Measurements from ENCODE around the gene PLA2G15. TPM values are rescaled to one million over a fixed set of nuclear protein-coding genes. Genes with fewer than 3 reads are reported as not detected.

Gene PLA2G15
- total and polyA plus RNA-seq, 2 of the 13 experiments (the other 11 are each of a cell fraction or from before 2014, with no cell fraction given), result 14.4 to 23.7 TPM

DNA sequence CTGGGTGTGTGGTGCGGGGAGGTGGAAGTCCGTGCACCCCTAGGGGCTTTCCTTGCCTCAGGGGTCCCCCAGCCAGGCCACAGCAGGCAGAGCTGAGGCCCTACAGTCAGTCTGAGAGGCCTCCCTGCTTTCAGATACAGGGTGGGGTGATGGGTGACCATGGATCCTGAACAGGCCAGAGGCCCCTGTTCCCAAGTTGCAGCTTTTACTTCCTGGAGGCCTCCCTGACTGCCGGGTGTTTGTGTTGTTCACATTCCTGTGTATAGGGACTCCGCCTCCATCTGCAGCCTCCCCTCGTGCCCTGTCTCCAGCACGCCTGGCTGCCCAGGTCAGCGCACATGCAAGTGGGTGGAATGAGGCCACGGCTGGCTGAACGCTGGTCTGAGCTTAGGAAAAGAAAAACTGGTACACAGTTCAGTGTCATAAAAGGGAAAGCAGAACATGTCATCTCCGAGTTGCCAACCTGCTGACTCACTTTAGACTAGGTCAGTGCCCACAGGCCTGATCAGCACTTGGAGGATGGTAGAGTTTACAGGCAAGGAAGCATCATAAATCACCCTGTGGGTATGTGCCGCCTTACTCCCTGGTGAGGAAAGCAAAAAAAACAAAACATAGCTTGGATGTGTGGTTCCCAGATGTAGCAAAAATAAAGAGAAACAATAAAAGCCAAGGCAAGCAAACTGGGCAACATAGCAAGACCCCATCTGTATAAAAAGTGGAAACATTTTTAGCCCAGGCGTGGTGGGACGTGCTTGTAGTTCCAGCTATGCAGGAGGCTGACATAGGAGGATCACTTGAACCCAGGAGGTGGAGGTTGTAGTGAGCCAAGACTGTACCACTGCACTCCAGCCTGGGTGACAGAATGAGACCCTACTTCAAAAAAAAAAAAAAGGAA, 13.0 kb downstream of the PLA2G15 start (continued):
- TF ChIP-seq, protein P1, sequence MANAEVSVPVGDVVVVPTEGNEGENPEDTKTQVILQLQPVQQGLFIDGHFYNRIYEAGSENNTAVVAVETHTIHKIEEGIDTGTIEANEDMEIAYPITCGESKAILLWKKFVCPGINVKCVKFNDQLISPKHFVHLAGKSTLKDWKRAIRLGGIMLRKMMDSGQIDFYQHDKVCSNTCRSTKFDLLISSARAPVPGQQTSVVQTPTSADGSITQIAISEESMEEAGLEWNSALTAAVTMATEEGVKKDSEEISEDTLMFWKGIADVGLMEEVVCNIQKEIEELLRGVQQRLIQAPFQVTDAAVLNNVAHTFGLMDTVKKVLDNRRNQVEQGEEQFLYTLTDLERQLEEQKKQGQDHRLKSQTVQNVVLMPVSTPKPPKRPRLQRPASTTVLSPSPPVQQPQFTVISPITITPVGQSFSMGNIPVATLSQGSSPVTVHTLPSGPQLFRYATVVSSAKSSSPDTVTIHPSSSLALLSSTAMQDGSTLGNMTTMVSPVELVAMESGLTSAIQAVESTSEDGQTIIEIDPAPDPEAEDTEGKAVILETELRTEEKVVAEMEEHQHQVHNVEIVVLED (CRISPR knock-in tag; IDR thresholded peaks at IDR 0.05; ENCODE audit: borderline replicate concordance), result peak; percentile 57
- peak; percentile 51; the same call in 1 of the 2 replicates for TF ChIP-seq ZSCAN25 (CRISPR knock-in tag; IDR thresholded peaks at IDR 0.05)
- TF ChIP-seq KDM5B (CRISPR knock-in tag; IDR thresholded peaks at IDR 0.05; ENCODE audit: borderline replicate concordance), result peak; percentile 71; the same call in 1 of the 2 replicates
- peak; percentile 97 for TF ChIP-seq ZBTB38 (CRISPR knock-in tag; IDR thresholded peaks at IDR 0.05)
- no peak for TF ChIP-seq ZNF816 (CRISPR knock-in tag; IDR thresholded peaks at IDR 0.05; ENCODE audit: borderline replicate concordance)
- TF ChIP-seq, protein P2, sequence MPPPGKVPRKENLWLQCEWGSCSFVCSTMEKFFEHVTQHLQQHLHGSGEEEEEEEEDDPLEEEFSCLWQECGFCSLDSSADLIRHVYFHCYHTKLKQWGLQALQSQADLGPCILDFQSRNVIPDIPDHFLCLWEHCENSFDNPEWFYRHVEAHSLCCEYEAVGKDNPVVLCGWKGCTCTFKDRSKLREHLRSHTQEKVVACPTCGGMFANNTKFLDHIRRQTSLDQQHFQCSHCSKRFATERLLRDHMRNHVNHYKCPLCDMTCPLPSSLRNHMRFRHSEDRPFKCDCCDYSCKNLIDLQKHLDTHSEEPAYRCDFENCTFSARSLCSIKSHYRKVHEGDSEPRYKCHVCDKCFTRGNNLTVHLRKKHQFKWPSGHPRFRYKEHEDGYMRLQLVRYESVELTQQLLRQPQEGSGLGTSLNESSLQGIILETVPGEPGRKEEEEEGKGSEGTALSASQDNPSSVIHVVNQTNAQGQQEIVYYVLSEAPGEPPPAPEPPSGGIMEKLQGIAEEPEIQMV (CRISPR knock-in tag; IDR thresholded peaks at IDR 0.05; ENCODE audit: low read depth), result peak; percentile 72; the same call in 1 of the 2 replicates
- TF ChIP-seq TP53 (CRISPR knock-in tag; conservative IDR thresholded peaks at IDR 0.05), result 0 out of 2 replicates have a peak, but pooled peaks have one; percentile 49
- TF ChIP-seq ZBTB44 (CRISPR knock-in tag; IDR thresholded peaks at IDR 0.05), result 0 out of 2 replicates have a peak, but pooled peaks have one; percentile 69
- TF ChIP-seq, protein P3, sequence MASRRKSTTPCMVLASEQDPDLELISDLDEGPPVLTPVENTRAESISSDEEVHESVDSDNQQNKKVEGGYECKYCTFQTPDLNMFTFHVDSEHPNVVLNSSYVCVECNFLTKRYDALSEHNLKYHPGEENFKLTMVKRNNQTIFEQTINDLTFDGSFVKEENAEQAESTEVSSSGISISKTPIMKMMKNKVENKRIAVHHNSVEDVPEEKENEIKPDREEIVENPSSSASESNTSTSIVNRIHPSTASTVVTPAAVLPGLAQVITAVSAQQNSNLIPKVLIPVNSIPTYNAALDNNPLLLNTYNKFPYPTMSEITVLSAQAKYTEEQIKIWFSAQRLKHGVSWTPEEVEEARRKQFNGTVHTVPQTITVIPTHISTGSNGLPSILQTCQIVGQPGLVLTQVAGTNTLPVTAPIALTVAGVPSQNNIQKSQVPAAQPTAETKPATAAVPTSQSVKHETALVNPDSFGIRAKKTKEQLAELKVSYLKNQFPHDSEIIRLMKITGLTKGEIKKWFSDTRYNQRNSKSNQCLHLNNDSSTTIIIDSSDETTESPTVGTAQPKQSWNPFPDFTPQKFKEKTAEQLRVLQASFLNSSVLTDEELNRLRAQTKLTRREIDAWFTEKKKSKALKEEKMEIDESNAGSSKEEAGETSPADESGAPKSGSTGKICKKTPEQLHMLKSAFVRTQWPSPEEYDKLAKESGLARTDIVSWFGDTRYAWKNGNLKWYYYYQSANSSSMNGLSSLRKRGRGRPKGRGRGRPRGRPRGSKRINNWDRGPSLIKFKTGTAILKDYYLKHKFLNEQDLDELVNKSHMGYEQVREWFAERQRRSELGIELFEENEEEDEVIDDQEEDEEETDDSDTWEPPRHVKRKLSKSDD (CRISPR knock-in tag; IDR thresholded peaks at IDR 0.05; ENCODE audit: low read depth), result 0 out of 2 replicates have a peak, but pooled peaks have one; percentile 31
- no peak for TF ChIP-seq NCOR1 (IDR thresholded peaks at IDR 0.05; ENCODE audit: borderline replicate concordance, low read length)
- 0 out of 2 replicates have a peak, but pooled peaks have one; percentile 26 for TF ChIP-seq CBFB (CRISPR knock-in tag; IDR thresholded peaks at IDR 0.05)
- TF ChIP-seq GABPB1 (CRISPR knock-in tag; IDR thresholded peaks at IDR 0.05), result peak; percentile 69
- TF ChIP-seq SP1 (IDR thresholded peaks at IDR 0.05), result no peak
- TF ChIP-seq SP1 (CRISPR knock-in tag; IDR thresholded peaks at IDR 0.05), result peak; percentile 56
- 0 out of 2 replicates have a peak, but pooled peaks have one; percentile 52 for TF ChIP-seq ZNF710 (CRISPR knock-in tag; IDR thresholded peaks at IDR 0.05; ENCODE audit: borderline replicate concordance)
- peak; percentile 71; the same call in 1 of the 2 replicates for TF ChIP-seq MEF2D (CRISPR knock-in tag; IDR thresholded peaks at IDR 0.05)

Measured in HepG2 (cell line).